Large intestine (tissue), 3 donors: ENCODE measurements around the gene TNFRSF13B. TPM values are rescaled to one million over a fixed set of nuclear protein-coding genes. Genes with fewer than 3 reads are reported as not detected.

Experiments
- DNase-seq, 2 donors: peaks; one replicate each; pipeline versions ENCODE4 v3.0.0 to v3.0.0-alpha.2; 2013
- H3K27ac ChIP-seq: one replicate; pipeline ENCODE4 v1.5.1; 2013; ENCODE audit warnings: low read length
- H3K27me3 ChIP-seq: 2 replicates; pipeline ENCODE4 v1.6.1; 2013; ENCODE audit warnings: low read length; ENCODE audit not compliant: control insufficient read depth, insufficient read depth
- H3K36me3 ChIP-seq: 2 replicates; pipeline ENCODE4 v1.6.1; 2013; ENCODE audit warnings: low read length; ENCODE audit not compliant: control insufficient read depth, insufficient read depth
- H3K4me1 ChIP-seq: one replicate; pipeline ENCODE4 v1.6.1; 2013; ENCODE audit warnings: low read length; ENCODE audit not compliant: control insufficient read depth, insufficient read depth
- H3K4me3 ChIP-seq: one replicate; pipeline ENCODE4 v1.5.1; 2013; ENCODE audit warnings: low read length
- H3K9me3 ChIP-seq: one replicate; pipeline ENCODE4 v1.6.1; 2013; ENCODE audit warnings: mild to moderate bottlenecking, low read depth, low read length, moderate library complexity; ENCODE audit not compliant: control insufficient read depth
- WGBS: methylation state at CpG from one replicate; pipeline ENCODE4 v1.1.5; 2013; ENCODE audit warnings: low lambda C conversion rate; ENCODE audit not compliant: insufficient coverage; 5-methylcytosine and 5-hydroxymethylcytosine counted together
- polyA plus RNA-seq: library from polyadenylated mRNA; unstranded; fragments of 120-200 nt; gene quantifications from one replicate; pipeline ENCODE4 v1.2.1, GENCODE V29; 2013

TNFRSF13B gene
- polyA plus RNA-seq, 1 donor: 0.07 TPM

- no peak for DNase-seq
Observed at GRCh38 chr17:16936536-16937310, 35.2 kb downstream of the TNFRSF13B start.

GRCh38 chr17:16935786-16936185 lies 36.1 kb downstream of the TNFRSF13B start:
- peaks cover 4% of the 10 kb centered on the region for H3K27me3 ChIP-seq
- H3K9me3 ChIP-seq: no peaks in the 10 kb centered on the region
- H3K36me3 ChIP-seq: no peaks in the 10 kb centered on the region
- H3K4me1 ChIP-seq: no peaks in the 10 kb centered on the region
- no peak overlapping the region for H3K27ac ChIP-seq
- H3K4me3 ChIP-seq: no peak overlapping the region
- DNase-seq: no peak
- WGBS: no CpG with 5 or more reads among the region's 5 CpGs

More at GRCh38 chr17:16936536-16937310, 35.2 kb downstream of the TNFRSF13B start:
- WGBS: no CpG with 5 or more reads among the region's 6 CpGs
- H3K27me3 ChIP-seq: peaks cover 4% of the 10 kb centered on the region
- no peaks in the 10 kb centered on the region for H3K9me3 ChIP-seq
- no peak overlapping the region for H3K27ac ChIP-seq
- H3K4me3 ChIP-seq: no peak overlapping the region
- no peaks in the 10 kb centered on the region for H3K4me1 ChIP-seq
- H3K36me3 ChIP-seq: no peaks in the 10 kb centered on the region

DNA sequence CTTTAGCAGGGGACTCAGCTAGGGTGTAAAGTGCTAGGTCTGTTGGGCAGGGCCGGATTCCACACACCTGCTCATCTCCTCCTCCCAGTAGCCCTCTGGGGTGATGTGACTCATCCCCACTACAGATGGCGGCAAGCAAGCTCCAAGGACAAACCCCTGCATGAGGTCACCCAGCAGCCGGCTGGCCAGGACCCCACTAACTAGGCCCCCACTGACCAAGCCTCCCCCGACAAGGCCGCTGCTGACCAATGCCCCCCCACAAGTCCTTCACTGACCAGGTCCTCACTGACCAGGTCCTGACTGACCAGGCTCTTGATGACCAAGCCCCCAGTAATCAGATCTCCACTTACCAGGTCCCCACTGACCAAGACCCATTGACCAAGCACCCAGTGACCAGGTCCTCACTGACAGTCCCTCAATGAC lies 36.7 kb downstream of the TNFRSF13B start:
- WGBS: no CpG with 5 or more reads among the region's 5 CpGs
- H3K27me3 ChIP-seq: peaks cover 3% of the 10 kb centered on the region
- DNase-seq: no peak

GRCh38 chr17:16934836-16935235 lies 37.1 kb downstream of the TNFRSF13B start:
- no CpG with 5 or more reads among the region's 12 CpGs for WGBS
- Histone ChIP-seq H3K27ac (no peak overlapping the region), H3K4me3 (no peak overlapping the region), H3K27me3 (peaks cover 3% of the 10 kb centered on the region), H3K9me3 (no peaks in the 10 kb centered on the region), H3K36me3 (no peaks in the 10 kb centered on the region), H3K4me1 (no peaks in the 10 kb centered on the region)
- no peak for DNase-seq

More for the DNA sequence above, 36.7 kb downstream of the TNFRSF13B start:
- Histone ChIP-seq H3K9me3 (no peaks in the 10 kb centered on the region), H3K4me3 (no peak overlapping the region), H3K4me1 (no peaks in the 10 kb centered on the region), H3K27ac (no peak overlapping the region), H3K36me3 (no peaks in the 10 kb centered on the region)

DNA sequence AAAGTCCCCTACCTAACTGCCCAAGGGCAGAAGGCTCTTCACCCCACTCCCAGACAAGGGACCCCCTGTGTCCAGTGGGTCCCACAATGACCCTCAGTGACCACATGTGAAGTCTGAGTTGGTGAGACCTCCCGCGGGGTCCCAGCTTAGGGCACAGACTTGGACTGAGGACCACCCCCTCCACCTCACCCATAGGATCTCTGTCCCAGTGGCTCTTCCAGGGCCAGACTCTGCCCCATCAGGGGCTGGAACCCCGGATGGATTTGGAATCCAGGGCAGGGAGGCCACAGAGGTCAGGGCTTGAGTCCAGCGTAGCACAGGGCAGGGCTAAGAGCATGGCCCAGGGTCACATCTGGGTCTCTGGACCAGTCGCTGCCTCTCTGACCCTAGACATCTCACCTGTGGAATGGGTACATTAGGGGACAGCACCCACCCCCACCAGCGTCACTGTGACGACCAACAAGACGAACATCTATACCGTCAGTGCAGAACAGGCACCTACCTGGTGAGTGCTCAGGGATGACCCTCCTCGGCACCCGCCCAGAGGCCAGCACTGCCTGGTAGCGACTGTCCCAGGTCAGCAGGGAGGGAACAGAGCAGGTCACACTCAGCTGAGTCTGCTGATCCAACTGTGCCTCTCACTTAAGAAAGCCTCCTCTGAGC lies 37.7 kb downstream of the TNFRSF13B start:
- H3K9me3 ChIP-seq: no peaks in the 10 kb centered on the region
- no peak overlapping the region for H3K4me3 ChIP-seq
- WGBS: no CpG with 5 or more reads among the region's 12 CpGs
- H3K4me1 ChIP-seq: no peaks in the 10 kb centered on the region
- H3K27me3 ChIP-seq: peaks cover 3% of the 10 kb centered on the region
- H3K36me3 ChIP-seq: no peaks in the 10 kb centered on the region
- H3K27ac ChIP-seq: no peak overlapping the region
- DNase-seq: no peak

GRCh38 chr17:16933317-16934132 lies 38.4 kb downstream of the TNFRSF13B start:
- Histone ChIP-seq H3K4me1 (no peaks in the 10 kb centered on the region), H3K9me3 (no peaks in the 10 kb centered on the region), H3K27ac (no peak overlapping the region), H3K4me3 (no peak overlapping the region), H3K27me3 (peaks cover 3% of the 10 kb centered on the region), H3K36me3 (no peaks in the 10 kb centered on the region)
- no CpG with 5 or more reads among the region's 11 CpGs for WGBS
- no peak for DNase-seq

DNA sequence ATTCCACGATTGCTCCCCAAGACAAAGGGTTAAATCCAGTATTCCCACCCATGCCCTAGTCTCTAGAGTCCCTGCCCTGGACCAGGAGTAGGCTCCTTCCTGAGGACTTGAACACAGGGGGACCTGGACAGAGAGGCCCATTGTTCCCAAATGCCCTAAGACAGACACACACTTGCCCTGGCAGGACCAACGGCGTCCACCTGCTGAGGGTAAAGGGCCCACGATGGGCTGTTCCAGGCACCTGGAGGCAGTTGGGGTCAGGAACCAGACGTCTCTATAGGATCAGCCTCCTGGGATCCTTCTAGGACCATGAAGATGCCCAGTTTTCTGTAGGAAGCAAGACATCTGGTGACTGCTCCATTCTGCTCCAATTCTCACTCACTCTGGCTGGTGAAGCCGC lies 39.3 kb downstream of the TNFRSF13B start:
- Histone ChIP-seq H3K27ac (no peak overlapping the region), H3K36me3 (no peaks in the 10 kb centered on the region), H3K4me3 (no peak overlapping the region), H3K27me3 (peaks cover 3% of the 10 kb centered on the region), H3K4me1 (no peaks in the 10 kb centered on the region), H3K9me3 (no peaks in the 10 kb centered on the region)
- WGBS: no CpG with 5 or more reads among the region's 6 CpGs
- DNase-seq: no peak

DNA sequence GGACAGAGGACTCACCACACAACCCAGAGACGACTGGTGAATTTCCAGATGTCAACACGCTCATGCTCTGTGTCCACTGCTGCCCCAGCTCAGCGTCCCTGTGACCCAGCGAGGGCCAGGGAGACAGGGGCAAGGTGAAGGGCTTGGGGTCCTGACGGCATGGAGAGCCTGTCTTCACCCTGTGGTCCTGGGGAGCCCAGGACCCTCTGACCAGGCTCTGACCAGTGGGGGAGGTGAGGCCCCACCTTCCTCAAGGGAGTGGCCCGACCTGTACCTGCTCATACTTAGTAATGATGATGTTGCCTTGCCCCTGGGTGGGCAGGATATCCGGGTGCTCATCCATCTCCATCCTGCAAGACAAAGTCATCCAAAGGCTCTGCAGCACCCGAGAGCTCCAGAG lies 39.8 kb downstream of the TNFRSF13B start:
- H3K9me3 ChIP-seq: no peaks in the 10 kb centered on the region
- no peaks in the 10 kb centered on the region for H3K4me1 ChIP-seq
- no peak for DNase-seq
- no peak overlapping the region for H3K4me3 ChIP-seq
- H3K36me3 ChIP-seq: no peaks in the 10 kb centered on the region
- peaks cover 3% of the 10 kb centered on the region for H3K27me3 ChIP-seq
- WGBS: no CpG with 5 or more reads among the region's 8 CpGs
- H3K27ac ChIP-seq: no peak overlapping the region

DNA sequence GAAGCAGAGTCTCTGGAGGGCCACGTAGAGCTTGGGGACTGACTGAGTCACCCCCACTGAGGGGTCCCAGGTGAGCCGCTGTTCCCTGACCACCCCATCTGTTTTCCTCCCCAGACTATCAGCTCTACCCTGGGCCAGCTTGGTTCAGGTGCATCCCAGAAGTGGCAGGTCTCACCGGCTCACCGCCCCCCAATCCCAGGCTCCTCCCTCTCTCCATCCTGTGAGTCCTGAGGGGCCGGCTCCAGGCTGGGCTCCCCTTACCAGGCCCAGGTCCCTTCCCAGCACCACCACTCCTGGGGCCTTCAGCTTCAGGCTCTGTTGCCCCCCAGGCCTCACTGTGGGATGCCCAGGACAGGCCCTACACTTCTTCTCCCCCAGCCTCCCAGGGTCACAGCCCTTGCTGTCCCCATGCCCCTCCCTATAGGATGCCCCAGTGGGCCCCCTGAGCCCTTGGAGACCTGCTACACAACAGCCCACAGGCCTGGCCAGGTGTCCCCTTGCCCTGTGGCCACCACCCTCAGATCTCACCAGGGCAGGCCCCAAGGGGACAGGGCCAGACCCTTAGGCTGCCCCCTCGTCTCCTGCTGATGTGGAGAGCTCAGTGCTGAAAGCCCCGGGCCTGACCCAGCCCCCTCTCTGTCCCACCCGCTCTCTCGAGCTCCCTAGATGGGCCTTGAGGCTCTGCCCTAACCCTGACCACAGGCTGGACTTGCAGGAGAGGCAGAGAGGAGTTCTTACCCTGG lies 40.4 kb downstream of the TNFRSF13B start:
- Histone ChIP-seq H3K9me3 (no peaks in the 10 kb centered on the region), H3K4me3 (no peak overlapping the region), H3K36me3 (no peaks in the 10 kb centered on the region), H3K27ac (no peak overlapping the region), H3K27me3 (peaks cover 3% of the 10 kb centered on the region), H3K4me1 (no peaks in the 10 kb centered on the region)
- WGBS: no CpG with 5 or more reads among the region's 9 CpGs
- no peak for DNase-seq
